HG03378 (cell line): ENCODE data around the gene NTMT2.
A peak's percentile ranks its signal among the peaks of the same experiment; 100 is the strongest.

ENCODE experiments used
- ATAC-seq: cut with Tn5 transposase; IDR thresholded peaks from one replicate; pipeline ENCODE4 v1.9.1; 2021; ENCODE audit warnings: mild to moderate bottlenecking, moderate library complexity; ENCODE audit not compliant: unreplicated experiment

The NTMT2 gene

DNA sequence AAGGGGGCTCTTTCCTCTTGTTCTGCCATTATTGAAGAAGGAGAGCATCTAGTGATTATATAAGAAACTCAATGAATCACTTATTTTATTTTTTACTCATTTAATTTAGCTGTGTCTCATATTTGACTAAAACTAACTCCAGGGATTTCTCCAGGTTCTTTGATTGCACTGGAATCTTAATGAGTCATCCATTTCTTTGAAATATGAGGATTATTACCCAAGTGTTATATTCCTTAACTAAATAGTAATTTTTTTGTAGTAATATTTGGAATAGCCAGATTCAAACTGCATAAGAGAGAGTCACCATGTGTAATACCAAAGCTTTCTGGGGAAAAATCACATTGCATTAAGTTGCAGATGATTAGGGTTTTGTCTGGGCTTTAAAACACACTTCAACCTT is 59.5 kb downstream of the NTMT2 start:
- ATAC-seq: no peak

- no peak for ATAC-seq
These were observed 63.4 kb downstream of the NTMT2 start for GRCh38 chr1:170209125-170209524.

DNA sequence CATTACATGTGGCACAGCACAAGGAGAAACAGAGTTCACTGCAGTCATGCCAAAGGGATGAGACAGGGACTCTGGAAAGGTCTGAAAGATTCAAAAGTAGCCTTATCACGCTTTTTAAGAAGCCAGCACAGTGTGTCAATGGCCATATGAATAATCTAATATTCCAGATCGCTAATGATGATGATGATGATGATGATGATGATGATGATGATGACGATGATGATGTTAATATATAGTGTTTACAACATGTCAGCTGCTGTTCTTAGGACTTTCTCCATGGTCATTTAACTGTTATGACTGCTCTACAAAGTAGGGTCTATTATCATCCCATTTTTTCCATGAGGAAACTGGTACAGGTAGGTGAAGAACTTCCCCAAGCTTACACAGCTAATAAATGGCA is 64.4 kb downstream of the NTMT2 start:
- ATAC-seq: no peak

GRCh38 chr1:170213596-170213995 is 67.8 kb downstream of the NTMT2 start:
- ATAC-seq: no peak

DNA sequence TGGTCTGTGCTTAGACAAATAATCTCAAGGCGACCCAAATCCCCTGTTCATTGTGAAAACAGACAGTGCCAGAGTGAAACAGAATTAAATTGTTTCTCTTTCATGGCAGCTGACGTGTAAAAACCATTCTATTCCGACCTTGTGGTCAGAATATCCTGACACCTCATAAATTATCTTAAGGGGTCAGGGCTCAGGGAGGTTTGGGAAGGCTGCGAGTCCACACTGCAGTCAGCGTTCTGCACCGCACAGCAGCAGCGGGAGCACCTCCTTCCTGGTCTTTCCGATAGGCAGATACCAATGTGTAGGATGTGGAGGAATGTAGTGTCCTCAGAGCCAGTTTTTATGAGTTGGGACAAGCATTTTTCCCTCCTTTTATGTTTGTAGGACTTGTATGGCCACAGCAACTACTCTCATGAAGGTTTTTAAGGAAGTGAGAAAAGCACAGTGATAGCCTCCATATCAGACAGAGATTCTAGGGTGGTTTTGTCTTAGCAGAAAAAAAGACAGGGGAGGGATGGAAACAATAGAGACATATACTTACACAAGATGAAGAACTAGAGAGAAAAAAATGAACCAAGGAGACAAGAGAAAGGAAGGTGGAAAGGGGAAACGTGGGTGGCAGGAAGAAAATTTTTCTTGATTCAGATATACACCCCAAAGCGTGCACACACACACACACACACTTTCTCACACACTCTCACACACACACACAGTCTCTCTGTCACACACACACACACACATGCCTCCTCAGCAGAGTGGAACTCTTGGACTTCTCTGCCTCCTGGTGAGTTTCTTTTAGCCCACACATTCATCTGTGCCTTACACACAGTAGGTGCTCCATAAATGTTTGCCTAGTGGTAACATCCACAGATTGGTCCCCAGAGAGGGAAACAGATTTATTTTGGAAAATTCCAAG is 68.6 kb downstream of the NTMT2 start:
- peak; percentile 74 for ATAC-seq

DNA sequence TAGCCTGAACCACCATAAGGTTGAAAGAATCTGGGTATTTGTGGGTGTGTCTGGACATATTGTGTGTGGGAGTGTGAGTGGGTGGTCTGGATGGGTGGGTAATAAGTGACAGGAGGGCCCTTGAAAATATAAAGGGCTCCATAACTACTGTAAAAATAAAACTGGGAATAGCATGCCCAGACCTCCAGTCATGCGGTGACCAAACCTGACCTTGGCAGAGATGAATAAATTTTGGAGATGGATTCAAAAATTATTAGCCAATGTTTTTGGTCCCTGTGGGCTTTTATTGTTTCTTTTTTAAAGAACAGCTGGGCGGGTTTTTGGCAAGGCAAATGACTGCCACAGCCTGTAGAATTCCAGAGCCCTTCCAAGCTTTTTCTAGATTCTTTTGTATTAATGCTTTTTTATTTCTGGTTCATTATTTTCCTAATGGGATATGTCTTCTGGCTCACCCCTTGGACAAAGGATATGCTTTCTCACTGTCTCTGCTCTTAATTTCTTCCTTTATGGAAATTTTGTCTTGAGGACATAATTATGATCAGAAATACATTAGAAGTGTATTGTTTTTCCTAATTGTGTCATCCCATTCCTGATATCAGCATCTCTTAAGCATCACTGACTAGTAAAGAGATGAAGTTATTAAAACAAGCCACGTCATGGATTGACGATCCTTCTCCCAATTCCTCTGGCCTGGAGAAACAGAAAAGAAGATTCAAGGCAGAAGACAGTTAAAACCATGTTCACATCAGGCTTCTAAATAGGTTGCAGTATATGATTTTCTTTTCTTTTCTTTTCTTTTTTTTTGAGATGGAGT is 69.5 kb downstream of the NTMT2 start:
- no peak for ATAC-seq

DNA sequence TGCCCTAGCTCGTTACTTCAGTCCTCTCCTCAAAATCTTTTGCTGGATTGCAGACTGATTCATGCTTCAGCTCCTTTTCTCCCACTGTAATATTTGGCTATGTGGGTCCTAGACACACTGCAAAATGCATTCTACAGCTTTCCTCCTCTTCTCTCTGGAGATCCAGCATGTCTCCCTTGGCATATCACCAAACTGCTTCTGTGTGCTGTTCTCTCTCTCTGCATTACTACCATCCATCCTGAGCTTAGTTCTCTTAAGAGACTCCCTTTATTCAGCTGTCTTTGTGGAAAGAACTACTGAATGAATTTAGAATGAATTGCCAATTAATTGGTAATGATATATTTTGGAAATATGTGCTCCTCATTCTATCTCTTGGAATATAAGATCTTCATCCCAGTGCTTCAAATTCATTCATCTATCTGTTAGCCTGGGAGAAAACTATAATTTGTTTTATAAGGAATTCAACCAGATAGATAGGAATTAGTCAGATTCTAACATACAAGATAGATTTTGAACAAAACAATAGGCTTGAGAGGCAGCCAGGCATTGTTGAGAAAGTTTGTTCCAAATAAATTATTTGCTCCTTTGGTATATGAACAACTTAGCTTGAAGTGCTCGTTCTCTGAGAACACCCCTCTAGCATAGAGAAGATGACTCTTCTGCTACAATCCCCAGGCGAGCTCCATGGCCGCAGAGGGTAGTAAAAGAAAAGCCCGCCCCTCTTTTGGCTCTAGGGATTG is 71.9 kb downstream of the NTMT2 start:
- ATAC-seq: no peak

GRCh38 chr1:170218257-170218650 is 72.5 kb downstream of the NTMT2 start:
- ATAC-seq: no peak
